ENCODE results near the gene MRM1.

GRCh38 chr17:36586138-36586537 is 15.2 kb upstream of the MRM1 start:
- no peak for TF ChIP-seq CTCF (IDR thresholded peaks at IDR 0.05)
- TF ChIP-seq EP300 (IDR thresholded peaks at IDR 0.05) = no peak
- TF ChIP-seq POLR2A (IDR thresholded peaks at IDR 0.05) = no peak
